ENCODE measurements around the gene HTN1.
"Not testable (repeated sequence)": the region's sequence is repeated elsewhere in the genome, so short reads cannot be mapped to it uniquely, and the experiment has no call there.

- TF ChIP-seq CTCF (IDR thresholded peaks at IDR 0.05; ENCODE audit: low read depth, low read length); POLR2A (IDR thresholded peaks at IDR 0.05; ENCODE audit: extremely low read depth, insufficient read length); MYC (IDR thresholded peaks at IDR 0.05; ENCODE audit: low read depth, low read length): not testable (repeated sequence)
Measured at GRCh38 chr4:70039928-70040327, 10.3 kb upstream of the HTN1 start.
